ENCODE data around the gene TMEM208.

The TMEM208 gene

GRCh38 chr16:67216612-67217490 is 10.1 kb upstream of the TMEM208 start:
- no peak overlapping the region for H3K4me3 ChIP-seq (ENCODE audit: low read depth, low read length)
- TF ChIP-seq MAX (IDR thresholded peaks at IDR 0.05; ENCODE audit: low read depth, low read length): no peak
- TF ChIP-seq MYC (IDR thresholded peaks at IDR 0.05; ENCODE audit: low read depth, low read length): no peak
- no peak for TF ChIP-seq POLR2A (IDR thresholded peaks at IDR 0.05; ENCODE audit: extremely low read depth, insufficient read length)
- no peak for TF ChIP-seq CTCF (IDR thresholded peaks at IDR 0.05; ENCODE audit: low read depth, low read length)
- DNase-seq (ENCODE audit: low read depth): no peak

- no peak for TF ChIP-seq MAX (IDR thresholded peaks at IDR 0.05; ENCODE audit: low read depth, low read length)
Observed at GRCh38 chr16:67223992-67224391, 2.9 kb upstream of the TMEM208 start.

GRCh38 chr16:67226295-67226803 is 581 bp upstream of the TMEM208 start:
- peak overlapping the region; percentile 73 for H3K4me3 ChIP-seq (ENCODE audit: low read depth, low read length)
- TF ChIP-seq POLR2A (IDR thresholded peaks at IDR 0.05; ENCODE audit: extremely low read depth, insufficient read length) (no peak), CTCF (IDR thresholded peaks at IDR 0.05; ENCODE audit: low read depth, low read length) (no peak), MYC (IDR thresholded peaks at IDR 0.05; ENCODE audit: low read depth, low read length) (no peak), MAX (IDR thresholded peaks at IDR 0.05; ENCODE audit: low read depth, low read length) (no peak)
- no peak for DNase-seq (ENCODE audit: low read depth)

More at GRCh38 chr16:67223992-67224391, 2.9 kb upstream of the TMEM208 start:
- H3K4me3 ChIP-seq (ENCODE audit: low read depth, low read length): no peak overlapping the region
- no peak for DNase-seq (ENCODE audit: low read depth)

- H3K4me3 ChIP-seq (ENCODE audit: low read depth, low read length): peak overlapping the region; percentile 81
- DNase-seq (ENCODE audit: low read depth): no peak
- no peak for TF ChIP-seq POLR2A (IDR thresholded peaks at IDR 0.05; ENCODE audit: extremely low read depth, insufficient read length)
- TF ChIP-seq MYC (IDR thresholded peaks at IDR 0.05; ENCODE audit: low read depth, low read length): no peak
- TF ChIP-seq MAX (IDR thresholded peaks at IDR 0.05; ENCODE audit: low read depth, low read length): no peak
- TF ChIP-seq CTCF (IDR thresholded peaks at IDR 0.05; ENCODE audit: low read depth, low read length): no peak
Observed at GRCh38 chr16:67227567-67227921, 614 bp downstream of the TMEM208 start.

GRCh38 chr16:67228034-67228785 is 1.3 kb downstream of the TMEM208 start:
- TF ChIP-seq POLR2A (IDR thresholded peaks at IDR 0.05; ENCODE audit: extremely low read depth, insufficient read length): no peak
- no peak for TF ChIP-seq CTCF (IDR thresholded peaks at IDR 0.05; ENCODE audit: low read depth, low read length)
- no peak for TF ChIP-seq MAX (IDR thresholded peaks at IDR 0.05; ENCODE audit: low read depth, low read length)
- no peak for DNase-seq (ENCODE audit: low read depth)
- peak overlapping the region; percentile 81 for H3K4me3 ChIP-seq (ENCODE audit: low read depth, low read length)

- no peak for DNase-seq (ENCODE audit: low read depth)
- H3K4me3 ChIP-seq (ENCODE audit: low read depth, low read length): no peak overlapping the region
- TF ChIP-seq MYC (IDR thresholded peaks at IDR 0.05; ENCODE audit: low read depth, low read length): no peak
- no peak for TF ChIP-seq MAX (IDR thresholded peaks at IDR 0.05; ENCODE audit: low read depth, low read length)
- no peak for TF ChIP-seq POLR2A (IDR thresholded peaks at IDR 0.05; ENCODE audit: extremely low read depth, insufficient read length)
- TF ChIP-seq CTCF (IDR thresholded peaks at IDR 0.05; ENCODE audit: low read depth, low read length): no peak
Observed at GRCh38 chr16:67228905-67229304, 2.0 kb downstream of the TMEM208 start.
